Hepatocyte (in vitro differentiated cells): Measurements from ENCODE around the gene FASN. TPM values are rescaled to one million over a fixed set of nuclear protein-coding genes. Genes with fewer than 3 reads are reported as not detected.

Source experiments
- DNase-seq: peaks from one replicate; pipeline ENCODE4 v3.0.0-alpha.2; 2016; ENCODE audit warnings: low spot score
- H2AFZ ChIP-seq: fragments of 200-600 bp; sonication (generic); 2 replicates; pipeline ENCODE4 v1.6.0; 2016; ENCODE audit warnings: antibody characterized with exemption, mild to moderate bottlenecking
- H3K27ac ChIP-seq: fragments of 200-600 bp; sonication (generic); 2 replicates; pipeline ENCODE4 v1.5.1; 2016; ENCODE audit warnings: mild to moderate bottlenecking
- H3K27me3 ChIP-seq: fragments of 200-600 bp; sonication (generic); 2 replicates; pipeline ENCODE4 v1.6.1; 2016
- H3K36me3 ChIP-seq: fragments of 200-600 bp; sonication (generic); replicated peaks from 2 replicates; pipeline ENCODE4 v1.5.1; 2016; ENCODE audit warnings: low read depth; ENCODE audit not compliant: insufficient read depth
- H3K4me1 ChIP-seq: fragments of 200-600 bp; sonication (generic); 2 replicates; pipeline ENCODE4 v1.5.1; 2016; ENCODE audit warnings: mild to moderate bottlenecking, moderate library complexity; ENCODE audit not compliant: insufficient read depth
- H3K4me2 ChIP-seq: fragments of 200-600 bp; sonication (generic); 2 replicates; pipeline ENCODE4 v1.6.0; 2016
- H3K4me3 ChIP-seq: fragments of 200-600 bp; sonication (generic); 2 replicates; pipeline ENCODE4 v1.5.1; 2016; ENCODE audit warnings: mild to moderate bottlenecking
- H3K79me2 ChIP-seq: fragments of 200-600 bp; sonication (generic); 2 replicates; pipeline ENCODE4 v1.6.0; 2017; ENCODE audit warnings: mild to moderate bottlenecking
- H3K9me2 ChIP-seq: fragments of 200-600 bp; sonication (generic); replicated peaks from 2 replicates; pipeline ENCODE4 v1.6.0; 2017; ENCODE audit warnings: mild to moderate bottlenecking; ENCODE audit not compliant: insufficient read depth
- H3K9me3 ChIP-seq: fragments of 200-600 bp; sonication (generic); 2 replicates; pipeline ENCODE4 v1.5.1; 2016; ENCODE audit warnings: low read depth, mild to moderate bottlenecking
- H4K20me1 ChIP-seq: fragments of 200-600 bp; sonication (generic); 2 replicates; pipeline ENCODE4 v1.6.0; 2016; ENCODE audit warnings: mild to moderate bottlenecking; ENCODE audit not compliant: insufficient read depth, poor library complexity, severe bottlenecking
- EZH2 ChIP-seq: fragments of 200-600 bp; sonication (generic); IDR thresholded peaks from 2 replicates; pipeline ENCODE4 v1.6.1; 2016; ENCODE audit warnings: antibody characterized with exemption, mild to moderate bottlenecking, borderline replicate concordance
- EZH2phosphoT487 ChIP-seq: fragments of 200-600 bp; sonication (generic); IDR thresholded peaks from one replicate; pipeline ENCODE4 v1.6.1; 2018; ENCODE audit warnings: antibody characterized with exemption, mild to moderate bottlenecking, low read depth, moderate library complexity; ENCODE audit not compliant: unreplicated experiment, severe bottlenecking
- WGBS: methylation state at CpG from one replicate; pipeline ENCODE4 v1.1.6; 2016; ENCODE audit warnings: low lambda C conversion rate; ENCODE audit errors: missing lambda C conversion rate; 5-methylcytosine and 5-hydroxymethylcytosine counted together
- polyA plus RNA-seq: library from polyadenylated mRNA; unstranded; fragments of >200 nt; fragmentation: Nextera tagmentation; extraction: Ambion mirVana; gene quantifications from 2 replicates; pipeline ENCODE4 v1.2.1, GENCODE V29; 2016
- total RNA-seq: library from RNA; depleted of rRNA; stranded (reverse); fragments of >200 nt; gene quantifications from 2 replicates; pipeline ENCODE4 v1.2.3, GENCODE V29; 2014
- TF ChIP-seq, protein P1 (sequence below): fragments of 200-600 bp; sonication (generic); IDR thresholded peaks from 2 replicates; pipeline ENCODE4 v1.5.1; 2016; ENCODE audit warnings: antibody characterized with exemption, mild to moderate bottlenecking; ENCODE audit not compliant: poor library complexity

The FASN gene
- total and polyA plus RNA-seq, 2 experiments from 2014 or later = 77.6 to 118 TPM

DNA sequence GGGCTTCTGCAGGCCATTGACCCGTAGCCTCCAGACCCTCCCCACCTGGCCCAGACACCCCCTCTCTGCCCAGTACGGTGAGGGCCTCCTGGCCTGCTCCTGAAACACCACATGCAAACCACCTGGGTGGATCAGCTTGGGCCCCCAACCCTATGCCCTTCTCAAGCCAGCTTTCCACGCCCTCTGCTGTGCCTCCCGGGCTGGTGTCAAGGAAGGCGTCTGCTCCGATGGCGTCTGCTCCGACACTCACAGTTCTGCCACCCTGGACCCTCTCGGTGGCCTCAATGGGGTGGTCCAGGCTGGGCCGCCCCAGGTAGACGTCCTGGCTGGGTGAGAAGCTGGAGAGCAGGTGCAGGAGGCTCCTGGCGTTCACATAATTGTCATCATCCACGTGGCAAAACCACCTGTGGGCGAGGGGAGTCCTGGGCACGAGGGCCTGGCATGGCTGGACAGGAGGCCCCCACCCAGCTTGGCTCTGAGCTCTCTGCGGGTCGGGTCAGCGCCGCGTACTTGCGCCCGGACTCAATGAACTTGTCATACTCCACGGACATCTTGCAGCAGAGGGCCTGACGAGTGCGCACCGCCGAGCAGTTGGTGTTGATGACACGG lies 47.8 kb downstream of the FASN start:
- DNase-seq = no peak
- Histone ChIP-seq H3K9me3 (no peaks in the 10 kb centered on the region), H3K4me2 (peak overlapping the region; percentile 98), H3K36me3 (no peaks in the 10 kb centered on the region), H3K79me2 (peaks cover 28% of the 10 kb centered on the region), H3K9me2 (no peaks in the 10 kb centered on the region), H4K20me1 (peaks cover 3% of the 10 kb centered on the region), H3K4me1 (peaks cover 17% of the 10 kb centered on the region), H3K27me3 (no peaks in the 10 kb centered on the region), H3K27ac (no peak overlapping the region), H3K4me3 (peak overlapping the region; percentile 83), H2AFZ (no peak overlapping the region)
- TF ChIP-seq EZH2 = no peak
- TF ChIP-seq, protein P1, sequence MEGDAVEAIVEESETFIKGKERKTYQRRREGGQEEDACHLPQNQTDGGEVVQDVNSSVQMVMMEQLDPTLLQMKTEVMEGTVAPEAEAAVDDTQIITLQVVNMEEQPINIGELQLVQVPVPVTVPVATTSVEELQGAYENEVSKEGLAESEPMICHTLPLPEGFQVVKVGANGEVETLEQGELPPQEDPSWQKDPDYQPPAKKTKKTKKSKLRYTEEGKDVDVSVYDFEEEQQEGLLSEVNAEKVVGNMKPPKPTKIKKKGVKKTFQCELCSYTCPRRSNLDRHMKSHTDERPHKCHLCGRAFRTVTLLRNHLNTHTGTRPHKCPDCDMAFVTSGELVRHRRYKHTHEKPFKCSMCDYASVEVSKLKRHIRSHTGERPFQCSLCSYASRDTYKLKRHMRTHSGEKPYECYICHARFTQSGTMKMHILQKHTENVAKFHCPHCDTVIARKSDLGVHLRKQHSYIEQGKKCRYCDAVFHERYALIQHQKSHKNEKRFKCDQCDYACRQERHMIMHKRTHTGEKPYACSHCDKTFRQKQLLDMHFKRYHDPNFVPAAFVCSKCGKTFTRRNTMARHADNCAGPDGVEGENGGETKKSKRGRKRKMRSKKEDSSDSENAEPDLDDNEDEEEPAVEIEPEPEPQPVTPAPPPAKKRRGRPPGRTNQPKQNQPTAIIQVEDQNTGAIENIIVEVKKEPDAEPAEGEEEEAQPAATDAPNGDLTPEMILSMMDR = no peak
- TF ChIP-seq EZH2phosphoT487 = no peak
- 95% methylated on average over 28 of the region's 28 CpGs for WGBS

DNA sequence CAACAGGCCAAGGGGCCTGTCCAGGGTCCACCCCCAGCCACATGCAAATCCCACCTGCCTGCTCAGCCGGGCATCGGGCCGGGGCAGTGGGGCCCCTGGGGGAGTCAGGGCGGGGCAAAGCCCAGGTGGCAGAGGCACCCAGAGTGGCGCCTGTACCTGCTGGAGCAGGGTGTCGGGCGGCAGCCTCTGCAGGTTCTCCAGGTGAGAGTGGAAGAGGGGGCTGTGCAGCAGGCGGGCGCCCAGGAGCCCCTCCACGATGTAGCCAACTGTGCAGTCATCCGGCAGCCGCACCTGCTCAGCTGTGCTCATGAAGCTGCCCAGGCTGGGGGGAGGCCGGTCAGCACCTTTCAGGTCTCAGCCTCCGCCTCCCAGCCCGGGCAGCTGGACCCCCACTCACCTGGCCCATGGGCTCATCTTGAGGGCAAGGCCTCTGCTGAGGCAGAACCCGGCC lies 48.5 kb downstream of the FASN start:
- Histone ChIP-seq H3K79me2 (peaks cover 28% of the 10 kb centered on the region), H3K9me3 (no peaks in the 10 kb centered on the region), H3K27ac (no peak overlapping the region), H3K4me3 (no peak overlapping the region), H3K27me3 (no peaks in the 10 kb centered on the region), H3K4me1 (peaks cover 17% of the 10 kb centered on the region), H3K36me3 (no peaks in the 10 kb centered on the region), H4K20me1 (peaks cover 3% of the 10 kb centered on the region), H3K9me2 (no peaks in the 10 kb centered on the region), H3K4me2 (peak overlapping the region; percentile 98), H2AFZ (no peak overlapping the region)
- no peak for DNase-seq
- TF ChIP-seq EZH2phosphoT487 (no peak), EZH2 (no peak)
- TF ChIP-seq, protein P1 = no peak
- 95% methylated on average over 12 of the region's 16 CpGs for whole genome bisulfite sequencing

DNA sequence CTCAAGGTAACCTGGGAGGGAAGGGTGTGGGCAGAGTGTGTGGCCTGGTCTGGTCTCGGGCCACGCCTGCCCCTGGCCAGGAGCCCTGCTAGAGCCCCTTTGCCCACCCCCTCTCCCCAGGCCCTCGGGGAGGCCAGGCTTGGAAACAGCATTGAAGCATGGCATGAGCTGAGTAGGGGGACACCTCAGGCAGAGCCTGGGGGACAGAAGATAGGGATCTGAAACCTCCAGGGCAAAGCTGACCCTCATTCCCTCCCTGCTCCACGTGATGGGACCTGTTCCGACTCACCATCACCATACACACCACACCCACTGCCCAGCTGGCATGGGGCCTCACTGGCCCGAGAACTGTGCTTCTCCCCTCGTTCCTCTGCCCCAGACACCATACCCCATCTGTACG lies 48.9 kb downstream of the FASN start:
- H3K27me3 ChIP-seq = no peaks in the 10 kb centered on the region
- H4K20me1 ChIP-seq = peaks cover 3% of the 10 kb centered on the region
- H3K9me2 ChIP-seq = no peaks in the 10 kb centered on the region
- TF ChIP-seq EZH2phosphoT487 (no peak), EZH2 (no peak)
- TF ChIP-seq, protein P1 = no peak
- no peak overlapping the region for H3K27ac ChIP-seq
- no peak overlapping the region for H3K4me3 ChIP-seq
- H3K4me1 ChIP-seq = peaks cover 17% of the 10 kb centered on the region
- no peak overlapping the region for H3K4me2 ChIP-seq
- H3K9me3 ChIP-seq = no peaks in the 10 kb centered on the region
- no peak for DNase-seq
- WGBS = 92% methylated on average over 6 of the region's 8 CpGs
- no peak overlapping the region for H2AFZ ChIP-seq
- H3K79me2 ChIP-seq = peaks cover 28% of the 10 kb centered on the region
- no peaks in the 10 kb centered on the region for H3K36me3 ChIP-seq

DNA sequence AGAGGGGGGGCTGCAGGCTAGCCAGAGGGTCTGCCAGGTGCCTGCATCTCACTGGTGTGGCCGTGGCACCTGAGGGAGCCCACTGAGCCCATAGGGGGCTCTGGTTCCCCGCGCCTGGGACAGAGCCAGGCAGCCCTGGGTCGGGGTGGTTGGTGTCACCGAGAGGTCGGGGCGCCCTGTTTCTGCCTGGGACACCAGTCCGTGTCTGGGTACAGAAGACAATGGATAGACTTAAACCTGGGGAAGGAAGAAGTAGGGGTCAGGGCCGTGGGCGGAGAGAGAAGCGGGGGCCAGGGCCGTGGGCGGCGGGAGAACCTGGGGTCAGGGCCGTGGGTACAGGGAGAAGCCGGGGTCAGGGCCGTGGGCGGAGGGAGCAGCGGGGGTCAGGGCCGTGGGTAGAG lies 49.5 kb downstream of the FASN start:
- H3K27ac ChIP-seq = no peak overlapping the region
- no peaks in the 10 kb centered on the region for H3K9me3 ChIP-seq
- no peaks in the 10 kb centered on the region for H3K9me2 ChIP-seq
- TF ChIP-seq, protein P1 = no peak
- no peak for TF ChIP-seq EZH2
- no peak for TF ChIP-seq EZH2phosphoT487
- WGBS = 95% methylated on average over 14 of the region's 20 CpGs
- H3K36me3 ChIP-seq = no peaks in the 10 kb centered on the region
- no peak overlapping the region for H3K4me3 ChIP-seq
- H3K27me3 ChIP-seq = no peaks in the 10 kb centered on the region
- no peak overlapping the region for H2AFZ ChIP-seq
- no peak overlapping the region for H3K4me2 ChIP-seq
- peaks cover 3% of the 10 kb centered on the region for H4K20me1 ChIP-seq
- peaks cover 17% of the 10 kb centered on the region for H3K4me1 ChIP-seq
- no peak for DNase-seq
- H3K79me2 ChIP-seq = peaks cover 28% of the 10 kb centered on the region
